Right lobe of liver (tissue), 4 donors: ENCODE measurements around the gene RABEP1.

Experiments used
- POLR2A ChIP-seq: fragments of 450-650 bp; IDR thresholded peaks from one replicate; pipeline ENCODE4 v1.6.1; 2017; ENCODE audit warnings: antibody characterized with exemption, mild to moderate bottlenecking
- TF ChIP-seq, protein P1 (sequence below), 4 donors: fragments of 200-600 bp in 3 of 4; fragments of 450-650 bp in 1 of 4; IDR thresholded peaks; one replicate each; pipeline versions ENCODE4 v1.5.1 to v1.8.0; 2016 to 2022; ENCODE audit warnings: antibody characterized with exemption in 4 of 4, mild to moderate bottlenecking in 2 of 4
- donor health status: DM: no; HTN: no; CAD: no.
- donor health status: DM: no; HTN: no; CAD: no.
- donor health status: DM: no; HTN: yes; CAD: no.

DNA sequence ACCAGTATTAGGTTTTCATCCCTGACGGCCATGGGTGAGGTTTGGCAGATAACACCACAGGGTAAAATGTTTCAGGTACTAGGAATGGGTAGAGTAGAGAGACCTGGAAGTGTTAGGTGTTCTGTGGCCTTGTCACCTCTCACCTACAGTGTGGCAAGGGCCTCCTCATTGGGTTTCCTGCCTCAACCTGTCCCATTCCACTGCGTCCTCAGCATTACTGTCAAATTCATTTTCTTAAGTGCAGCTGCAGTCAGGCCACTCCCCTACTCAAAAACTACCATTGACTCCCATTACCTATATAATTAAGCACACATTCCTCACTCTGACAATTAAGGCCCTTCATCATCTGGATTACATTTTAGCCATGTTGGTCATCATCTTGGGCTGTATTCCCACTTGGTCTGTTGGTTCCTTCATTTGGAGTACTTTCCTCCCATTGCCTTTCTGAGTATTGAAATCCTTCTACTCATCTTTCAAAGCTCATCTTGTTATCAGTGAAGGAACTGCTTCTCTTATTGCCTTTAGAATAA is 72.9 kb downstream of the RABEP1 start:
- no peak for TF ChIP-seq POLR2A
- TF ChIP-seq, protein P1, sequence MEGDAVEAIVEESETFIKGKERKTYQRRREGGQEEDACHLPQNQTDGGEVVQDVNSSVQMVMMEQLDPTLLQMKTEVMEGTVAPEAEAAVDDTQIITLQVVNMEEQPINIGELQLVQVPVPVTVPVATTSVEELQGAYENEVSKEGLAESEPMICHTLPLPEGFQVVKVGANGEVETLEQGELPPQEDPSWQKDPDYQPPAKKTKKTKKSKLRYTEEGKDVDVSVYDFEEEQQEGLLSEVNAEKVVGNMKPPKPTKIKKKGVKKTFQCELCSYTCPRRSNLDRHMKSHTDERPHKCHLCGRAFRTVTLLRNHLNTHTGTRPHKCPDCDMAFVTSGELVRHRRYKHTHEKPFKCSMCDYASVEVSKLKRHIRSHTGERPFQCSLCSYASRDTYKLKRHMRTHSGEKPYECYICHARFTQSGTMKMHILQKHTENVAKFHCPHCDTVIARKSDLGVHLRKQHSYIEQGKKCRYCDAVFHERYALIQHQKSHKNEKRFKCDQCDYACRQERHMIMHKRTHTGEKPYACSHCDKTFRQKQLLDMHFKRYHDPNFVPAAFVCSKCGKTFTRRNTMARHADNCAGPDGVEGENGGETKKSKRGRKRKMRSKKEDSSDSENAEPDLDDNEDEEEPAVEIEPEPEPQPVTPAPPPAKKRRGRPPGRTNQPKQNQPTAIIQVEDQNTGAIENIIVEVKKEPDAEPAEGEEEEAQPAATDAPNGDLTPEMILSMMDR (IDR thresholded peaks at IDR 0.05): no peak
